Subcutaneous adipose tissue (tissue), 4 donors: ENCODE results near the gene MAP1LC3B2. TPM values are rescaled to one million over a fixed set of nuclear protein-coding genes. Genes with fewer than 3 reads are reported as not detected.

Experiments used
- total RNA-seq, 4 donors: library from RNA; depleted of rRNA; stranded (reverse); fragments of >200 nt; gene quantifications; one replicate each; pipeline ENCODE4 v1.1.0, GENCODE V29; 2016
- TF ChIP-seq, protein P1 (sequence below): fragments of 450-650 bp; IDR thresholded peaks from one replicate; pipeline ENCODE4 v1.5.1; 2016; ENCODE audit warnings: low read depth, mild to moderate bottlenecking, control low read depth, antibody characterized with exemption, moderate library complexity

The MAP1LC3B2 gene
- total RNA-seq, 4 donors from 2014 or later = 1.1 to 1.5 TPM; not detected in 2

DNA sequence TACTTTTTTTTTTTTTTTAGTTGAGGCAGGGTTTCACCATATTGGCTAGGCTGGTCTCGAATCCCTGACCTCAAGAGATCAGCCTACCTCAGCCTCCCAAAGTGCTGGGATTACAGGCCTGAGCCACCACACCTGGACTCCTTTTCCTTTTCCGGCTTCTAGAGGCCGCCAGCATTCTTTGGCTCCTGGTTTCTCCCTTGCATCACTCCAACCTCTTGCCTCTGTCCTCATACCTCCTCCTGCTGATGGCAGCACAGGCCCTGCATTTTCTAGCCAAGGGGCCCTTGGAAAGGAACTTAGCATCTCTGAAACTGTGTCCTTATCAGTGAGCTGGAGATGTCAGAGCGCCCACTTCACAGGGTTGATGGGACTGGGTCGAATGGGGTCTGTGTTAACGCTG is 53.3 kb downstream of the MAP1LC3B2 start:
- TF ChIP-seq, protein P1, sequence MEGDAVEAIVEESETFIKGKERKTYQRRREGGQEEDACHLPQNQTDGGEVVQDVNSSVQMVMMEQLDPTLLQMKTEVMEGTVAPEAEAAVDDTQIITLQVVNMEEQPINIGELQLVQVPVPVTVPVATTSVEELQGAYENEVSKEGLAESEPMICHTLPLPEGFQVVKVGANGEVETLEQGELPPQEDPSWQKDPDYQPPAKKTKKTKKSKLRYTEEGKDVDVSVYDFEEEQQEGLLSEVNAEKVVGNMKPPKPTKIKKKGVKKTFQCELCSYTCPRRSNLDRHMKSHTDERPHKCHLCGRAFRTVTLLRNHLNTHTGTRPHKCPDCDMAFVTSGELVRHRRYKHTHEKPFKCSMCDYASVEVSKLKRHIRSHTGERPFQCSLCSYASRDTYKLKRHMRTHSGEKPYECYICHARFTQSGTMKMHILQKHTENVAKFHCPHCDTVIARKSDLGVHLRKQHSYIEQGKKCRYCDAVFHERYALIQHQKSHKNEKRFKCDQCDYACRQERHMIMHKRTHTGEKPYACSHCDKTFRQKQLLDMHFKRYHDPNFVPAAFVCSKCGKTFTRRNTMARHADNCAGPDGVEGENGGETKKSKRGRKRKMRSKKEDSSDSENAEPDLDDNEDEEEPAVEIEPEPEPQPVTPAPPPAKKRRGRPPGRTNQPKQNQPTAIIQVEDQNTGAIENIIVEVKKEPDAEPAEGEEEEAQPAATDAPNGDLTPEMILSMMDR = no peak

GRCh38 chr12:116613256-116613655 is 54.1 kb downstream of the MAP1LC3B2 start:
- TF ChIP-seq, protein P1 = no peak

DNA sequence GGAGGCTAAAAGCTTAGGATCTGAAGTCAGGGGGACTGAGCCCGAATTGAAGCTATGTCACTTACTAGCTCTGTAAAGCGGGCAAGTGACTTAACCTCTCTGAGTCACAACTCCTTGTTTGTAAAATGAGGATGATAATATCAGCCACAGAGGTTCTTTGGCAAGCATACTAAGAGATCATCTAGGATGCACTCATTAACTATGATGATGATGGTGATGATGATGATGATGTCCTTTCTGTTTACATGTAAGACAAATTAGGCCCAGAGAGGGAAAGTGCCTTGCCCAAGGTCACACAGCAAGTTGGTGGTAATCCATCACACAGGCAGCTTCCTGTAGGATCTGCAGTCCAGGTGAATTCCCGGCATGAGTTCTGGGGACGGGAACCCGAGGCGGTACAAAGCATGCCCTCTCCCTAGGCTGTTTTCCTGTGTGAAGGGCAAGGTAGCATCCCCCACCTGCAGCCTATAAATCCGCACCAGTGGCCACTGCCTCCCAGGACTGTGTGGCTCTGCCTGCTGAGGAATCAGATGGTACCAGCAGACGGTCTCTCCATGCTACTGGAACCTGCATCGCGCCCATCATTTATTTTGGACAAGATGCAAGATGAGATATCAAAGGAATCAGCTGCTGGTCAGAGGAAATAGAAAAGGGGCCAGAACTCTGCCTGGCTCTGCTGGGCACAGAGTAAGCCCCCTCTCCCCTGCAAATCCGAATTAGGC is 55.2 kb downstream of the MAP1LC3B2 start:
- TF ChIP-seq, protein P1 = no peak

DNA sequence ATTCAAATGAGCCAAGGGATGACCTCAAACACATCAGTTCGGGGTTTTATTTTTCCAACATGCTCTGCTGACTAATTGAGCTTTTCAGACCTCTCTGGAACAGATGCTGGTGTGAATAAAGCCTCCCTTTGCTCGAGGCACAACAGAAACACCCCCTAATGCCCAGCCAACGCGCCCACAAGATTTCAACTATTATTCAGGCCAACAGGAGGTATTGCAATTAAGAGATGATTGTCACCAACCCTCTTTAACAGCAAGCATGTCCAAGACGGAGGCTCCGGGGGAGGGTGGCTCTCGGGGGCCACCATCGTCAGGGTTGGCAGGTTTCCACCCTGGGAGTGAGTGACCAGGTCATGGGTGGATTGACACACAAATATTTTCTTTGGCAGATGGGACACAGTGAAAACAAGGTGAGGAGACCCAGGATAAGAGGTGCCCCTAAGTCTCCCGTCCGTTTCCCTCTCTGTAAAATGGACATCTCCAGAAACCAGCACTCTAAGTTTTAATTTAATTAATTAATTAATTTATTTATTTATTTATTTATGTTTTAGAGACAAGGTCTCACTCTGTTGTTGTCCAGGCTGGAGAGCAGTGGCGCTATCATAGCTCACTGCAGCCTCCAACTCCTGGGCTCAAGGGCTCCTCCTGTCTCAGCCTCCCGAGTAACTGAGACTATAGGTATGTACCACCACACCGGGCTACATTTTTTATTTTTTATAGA is 56.1 kb downstream of the MAP1LC3B2 start:
- TF ChIP-seq, protein P1 = no peak

- TF ChIP-seq, protein P1 = no peak
Observed at GRCh38 chr12:116616536-116617248, 57.5 kb downstream of the MAP1LC3B2 start.

GRCh38 chr12:116619246-116619645 is 60.1 kb downstream of the MAP1LC3B2 start:
- TF ChIP-seq, protein P1 = no peak

- TF ChIP-seq, protein P1 = no peak
Observed at GRCh38 chr12:116620124-116620491, 60.9 kb downstream of the MAP1LC3B2 start.
